Measurements from ENCODE around the gene BRMS1L. TPM values are rescaled to one million over a fixed set of nuclear protein-coding genes. Genes with fewer than 3 reads are reported as not detected.

Gene BRMS1L
- total and polyA plus RNA-seq, 2 experiments from 2014 or later, result 11.8 to 19.5 TPM

DNA sequence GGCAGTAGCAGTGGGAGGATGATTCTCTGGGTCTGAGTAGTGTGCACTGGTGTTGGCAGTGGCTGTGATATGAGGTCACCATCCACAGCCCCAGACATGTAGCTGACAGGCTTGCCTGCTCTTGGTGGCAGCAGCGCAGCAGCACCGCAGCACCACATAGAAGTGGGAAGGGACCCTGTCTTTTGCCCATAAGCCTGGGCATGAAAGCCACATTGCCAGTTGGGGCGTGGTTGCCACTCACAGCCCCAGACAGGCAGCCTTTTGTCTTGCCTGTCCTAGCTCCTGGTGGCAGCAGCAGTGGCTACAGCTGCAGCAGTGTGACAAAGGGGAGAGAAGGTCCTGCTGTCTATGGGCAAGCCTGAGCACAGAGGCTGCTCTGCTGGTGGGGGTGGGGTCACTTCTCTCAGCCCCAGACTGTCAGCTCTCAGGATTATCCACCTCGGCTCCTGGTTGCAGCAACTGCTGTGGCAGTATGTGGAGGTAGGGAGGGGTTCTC lies 71.5 kb downstream of the BRMS1L start (continued):
- TF ChIP-seq, protein P1, sequence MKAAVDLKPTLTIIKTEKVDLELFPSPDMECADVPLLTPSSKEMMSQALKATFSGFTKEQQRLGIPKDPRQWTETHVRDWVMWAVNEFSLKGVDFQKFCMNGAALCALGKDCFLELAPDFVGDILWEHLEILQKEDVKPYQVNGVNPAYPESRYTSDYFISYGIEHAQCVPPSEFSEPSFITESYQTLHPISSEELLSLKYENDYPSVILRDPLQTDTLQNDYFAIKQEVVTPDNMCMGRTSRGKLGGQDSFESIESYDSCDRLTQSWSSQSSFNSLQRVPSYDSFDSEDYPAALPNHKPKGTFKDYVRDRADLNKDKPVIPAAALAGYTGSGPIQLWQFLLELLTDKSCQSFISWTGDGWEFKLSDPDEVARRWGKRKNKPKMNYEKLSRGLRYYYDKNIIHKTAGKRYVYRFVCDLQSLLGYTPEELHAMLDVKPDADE (IDR thresholded peaks at IDR 0.05), result no peak
- TF ChIP-seq JUNB (IDR thresholded peaks at IDR 0.05; ENCODE audit: unreplicated experiment) (no peak), EZH2 (IDR thresholded peaks at IDR 0.05; ENCODE audit: low read depth, unreplicated experiment) (no peak), EZH2phosphoT487 (IDR thresholded peaks at IDR 0.05; ENCODE audit: unreplicated experiment) (no peak), NANOG (IDR thresholded peaks at IDR 0.05; ENCODE audit: borderline replicate concordance) (no peak), ZNF114 (CRISPR knock-in tag; IDR thresholded peaks at IDR 0.05) (no peak), ZNF331 (CRISPR knock-in tag; IDR thresholded peaks at IDR 0.05; ENCODE audit: low read depth) (no peak)

DNA sequence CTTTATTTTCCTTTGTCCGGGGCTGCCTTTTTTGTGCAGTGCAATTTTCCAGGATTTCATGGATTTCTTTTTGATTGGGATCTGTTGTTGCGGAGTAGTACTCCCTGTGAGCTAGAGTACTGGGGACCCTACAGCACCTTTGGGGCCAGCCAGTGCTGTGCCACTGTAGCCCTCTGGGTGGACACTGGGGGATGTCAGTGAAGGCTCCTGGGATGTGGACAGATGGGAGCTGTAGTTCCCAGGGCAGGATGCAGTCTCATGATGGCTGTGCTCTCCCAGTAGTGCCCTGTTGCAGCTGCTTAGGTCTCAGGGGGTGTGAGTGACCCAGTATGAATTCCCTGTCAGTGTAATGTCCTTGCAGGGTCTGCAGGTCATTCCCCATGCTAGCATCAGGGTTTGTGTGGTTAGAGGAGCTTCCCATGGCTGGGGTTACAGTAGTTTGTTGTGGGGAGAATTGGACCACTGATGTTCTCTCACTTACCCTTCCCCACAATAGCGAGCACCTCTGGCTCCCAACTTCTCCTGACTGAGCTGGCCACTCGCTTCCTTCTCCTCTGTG lies 72.2 kb downstream of the BRMS1L start:
- no peaks in the 10 kb centered on the region for H3K36me3 Mint-ChIP-seq (ENCODE audit: low read depth)
- H3K9me2 ChIP-seq (ENCODE audit: insufficient read depth), result no peaks in the 10 kb centered on the region
- no peak overlapping the region for H3K27ac ChIP-seq (ENCODE audit: low read depth)
- peak overlapping the region; percentile 24; the same call in 1 of the 2 replicates for H3K27ac Mint-ChIP-seq
- H3K27me3 ChIP-seq (ENCODE audit: insufficient read depth), result no peaks in the 10 kb centered on the region
- H3K4me3 Mint-ChIP-seq, result no peak overlapping the region; the same call in 2 of the 3 replicates
- no peaks in the 10 kb centered on the region for H3F3A ChIP-seq (replicated peaks; ENCODE audit: low read depth)
- H3K79me2 ChIP-seq (replicated peaks; ENCODE audit: insufficient read depth), result no peaks in the 10 kb centered on the region
- peaks cover 4% of the 10 kb centered on the region for H3K27me3 Mint-ChIP-seq (ENCODE audit: insufficient read depth, low read depth, poor library complexity)
- no peaks in the 10 kb centered on the region for H3K4me1 ChIP-seq (ENCODE audit: insufficient read depth)
- no peak overlapping the region for H3K4me3 ChIP-seq
- peaks cover 7% of the 10 kb centered on the region for H3K4me1 Mint-ChIP-seq
- DNase-seq (ENCODE audit: low spot score), result peak; percentile 58
- H3K36me3 ChIP-seq (ENCODE audit: insufficient read depth), result no peaks in the 10 kb centered on the region
- no peaks in the 10 kb centered on the region for H4K20me1 ChIP-seq (replicated peaks; ENCODE audit: insufficient read depth)
- peak overlapping the region; percentile 93 for H2AFZ ChIP-seq
- no peaks in the 10 kb centered on the region; the same call in 2 of the 3 replicates for H3K9me3 Mint-ChIP-seq
- TF ChIP-seq CTCF (conservative IDR thresholded peaks at IDR 0.05; ENCODE audit: low read depth in 2 of 2), result 0 out of 4 replicates have a peak, but pooled peaks of 1 of the 2 experiments have one; percentile 8
- TF ChIP-seq EZH2 (IDR thresholded peaks at IDR 0.05; ENCODE audit: low read depth, unreplicated experiment), result no peak
- no peak overlapping the region for H3K4me2 ChIP-seq
- ATAC-seq, result peak; percentile 99

DNA sequence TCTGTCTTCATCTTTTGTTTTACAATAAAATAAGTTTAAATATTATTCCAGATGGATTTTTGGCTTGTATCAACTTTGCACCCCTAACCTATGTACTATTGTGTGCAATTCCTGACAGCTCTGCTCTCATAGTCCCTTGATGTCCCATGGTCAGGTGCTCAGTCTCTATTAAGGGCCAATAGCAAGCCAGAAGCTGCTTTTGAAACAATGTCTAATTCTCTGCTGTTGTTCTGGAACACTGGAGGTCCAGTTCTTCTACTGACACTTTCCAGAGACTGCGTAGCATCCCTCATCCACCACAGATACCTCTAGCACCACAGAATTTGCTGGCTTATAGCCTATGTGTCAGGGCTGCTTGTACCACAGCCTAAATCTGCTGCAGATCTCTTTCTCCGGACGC lies 74.6 kb downstream of the BRMS1L start:
- Mint-ChIP-seq H3K27me3 (ENCODE audit: insufficient read depth, low read depth, poor library complexity) (peaks cover 4% of the 10 kb centered on the region), H3K27ac (no peak overlapping the region), H3K4me1 (peaks cover 7% of the 10 kb centered on the region), H3K9me3 (no peaks in the 10 kb centered on the region), H3K4me3 (no peak overlapping the region), H3K36me3 (ENCODE audit: low read depth) (no peaks in the 10 kb centered on the region)
- no peaks in the 10 kb centered on the region for H3F3A ChIP-seq (replicated peaks; ENCODE audit: low read depth)
- H4K20me1 ChIP-seq (replicated peaks; ENCODE audit: insufficient read depth), result no peaks in the 10 kb centered on the region
- no peak for DNase-seq (ENCODE audit: low spot score)
- no peak overlapping the region for H2AFZ ChIP-seq
- H3K79me2 ChIP-seq (replicated peaks; ENCODE audit: insufficient read depth), result no peaks in the 10 kb centered on the region
- H3K4me1 ChIP-seq (ENCODE audit: insufficient read depth), result no peaks in the 10 kb centered on the region
- ATAC-seq, result no peak
- no peaks in the 10 kb centered on the region for H3K9me2 ChIP-seq (ENCODE audit: insufficient read depth)
- H3K27ac ChIP-seq (ENCODE audit: low read depth), result no peak overlapping the region
- no peak overlapping the region for H3K4me3 ChIP-seq
- H3K27me3 ChIP-seq (ENCODE audit: insufficient read depth), result no peaks in the 10 kb centered on the region
- no peak for TF ChIP-seq NANOG (IDR thresholded peaks at IDR 0.05; ENCODE audit: borderline replicate concordance)
- TF ChIP-seq ZNF331 (CRISPR knock-in tag; IDR thresholded peaks at IDR 0.05; ENCODE audit: low read depth), result no peak
- TF ChIP-seq CREB1 (CRISPR knock-in tag; IDR thresholded peaks at IDR 0.05; ENCODE audit: low read depth), result no peak
- no peak for TF ChIP-seq STAT1 (IDR thresholded peaks at IDR 0.05; ENCODE audit: unreplicated experiment)
- TF ChIP-seq CTCF (conservative IDR thresholded peaks at IDR 0.05; ENCODE audit: low read depth in 2 of 2), result no peak
- no peak for TF ChIP-seq POLR2AphosphoS5 (IDR thresholded peaks at IDR 0.05; ENCODE audit: low read depth)
- TF ChIP-seq, protein P2, sequence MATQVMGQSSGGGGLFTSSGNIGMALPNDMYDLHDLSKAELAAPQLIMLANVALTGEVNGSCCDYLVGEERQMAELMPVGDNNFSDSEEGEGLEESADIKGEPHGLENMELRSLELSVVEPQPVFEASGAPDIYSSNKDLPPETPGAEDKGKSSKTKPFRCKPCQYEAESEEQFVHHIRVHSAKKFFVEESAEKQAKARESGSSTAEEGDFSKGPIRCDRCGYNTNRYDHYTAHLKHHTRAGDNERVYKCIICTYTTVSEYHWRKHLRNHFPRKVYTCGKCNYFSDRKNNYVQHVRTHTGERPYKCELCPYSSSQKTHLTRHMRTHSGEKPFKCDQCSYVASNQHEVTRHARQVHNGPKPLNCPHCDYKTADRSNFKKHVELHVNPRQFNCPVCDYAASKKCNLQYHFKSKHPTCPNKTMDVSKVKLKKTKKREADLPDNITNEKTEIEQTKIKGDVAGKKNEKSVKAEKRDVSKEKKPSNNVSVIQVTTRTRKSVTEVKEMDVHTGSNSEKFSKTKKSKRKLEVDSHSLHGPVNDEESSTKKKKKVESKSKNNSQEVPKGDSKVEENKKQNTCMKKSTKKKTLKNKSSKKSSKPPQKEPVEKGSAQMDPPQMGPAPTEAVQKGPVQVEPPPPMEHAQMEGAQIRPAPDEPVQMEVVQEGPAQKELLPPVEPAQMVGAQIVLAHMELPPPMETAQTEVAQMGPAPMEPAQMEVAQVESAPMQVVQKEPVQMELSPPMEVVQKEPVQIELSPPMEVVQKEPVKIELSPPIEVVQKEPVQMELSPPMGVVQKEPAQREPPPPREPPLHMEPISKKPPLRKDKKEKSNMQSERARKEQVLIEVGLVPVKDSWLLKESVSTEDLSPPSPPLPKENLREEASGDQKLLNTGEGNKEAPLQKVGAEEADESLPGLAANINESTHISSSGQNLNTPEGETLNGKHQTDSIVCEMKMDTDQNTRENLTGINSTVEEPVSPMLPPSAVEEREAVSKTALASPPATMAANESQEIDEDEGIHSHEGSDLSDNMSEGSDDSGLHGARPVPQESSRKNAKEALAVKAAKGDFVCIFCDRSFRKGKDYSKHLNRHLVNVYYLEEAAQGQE (IDR thresholded peaks at IDR 0.05; ENCODE audit: unreplicated experiment), result no peak
- H3K36me3 ChIP-seq (ENCODE audit: insufficient read depth), result no peaks in the 10 kb centered on the region
- no peak overlapping the region for H3K4me2 ChIP-seq
